ENCODE data around the gene TULP4.
"Not testable (repeated sequence)": the region's sequence is repeated elsewhere in the genome, so short reads cannot be mapped to it uniquely, and the experiment has no call there.

Gene TULP4

DNA sequence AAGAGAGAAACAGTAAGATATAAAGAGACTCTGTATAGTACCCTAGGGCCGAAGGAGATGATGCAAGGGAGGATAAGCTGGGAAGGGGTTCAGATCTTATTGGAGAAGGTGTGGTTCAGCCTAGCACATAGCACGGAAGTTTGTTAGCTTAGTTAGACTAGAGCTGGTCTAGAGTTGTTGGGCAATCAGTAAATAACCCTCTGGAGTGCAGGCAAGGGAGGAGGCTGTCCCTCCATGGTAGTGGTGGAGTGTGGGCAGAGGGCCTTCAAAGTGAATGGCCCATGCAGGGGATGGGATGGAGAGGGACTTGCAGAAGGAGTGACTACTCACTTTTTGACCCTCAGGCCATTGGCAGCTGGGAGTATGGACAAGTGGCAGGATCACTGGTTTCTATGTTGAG is 20.0 kb downstream of the TULP4 start:
- DNase-seq, result no peak

DNA sequence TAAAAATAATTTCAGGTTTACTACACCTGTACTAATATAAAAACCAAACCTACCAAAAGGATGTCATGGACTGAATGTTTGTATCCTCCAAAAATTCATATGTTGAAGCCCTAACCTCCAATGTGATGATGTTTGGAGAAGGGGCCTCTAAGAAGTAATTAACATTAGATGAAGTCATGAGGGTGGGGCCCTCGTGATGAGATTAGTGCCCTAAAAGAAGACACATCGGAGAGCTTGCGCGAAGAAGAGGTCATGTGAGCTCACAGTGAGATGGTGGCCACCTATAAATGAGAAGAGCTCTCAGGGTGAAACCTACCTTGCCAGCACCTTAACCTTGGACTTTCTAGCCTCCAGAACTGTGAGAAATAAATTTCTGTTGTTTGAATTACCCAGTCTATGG is 20.8 kb downstream of the TULP4 start:
- no peak for DNase-seq

DNA sequence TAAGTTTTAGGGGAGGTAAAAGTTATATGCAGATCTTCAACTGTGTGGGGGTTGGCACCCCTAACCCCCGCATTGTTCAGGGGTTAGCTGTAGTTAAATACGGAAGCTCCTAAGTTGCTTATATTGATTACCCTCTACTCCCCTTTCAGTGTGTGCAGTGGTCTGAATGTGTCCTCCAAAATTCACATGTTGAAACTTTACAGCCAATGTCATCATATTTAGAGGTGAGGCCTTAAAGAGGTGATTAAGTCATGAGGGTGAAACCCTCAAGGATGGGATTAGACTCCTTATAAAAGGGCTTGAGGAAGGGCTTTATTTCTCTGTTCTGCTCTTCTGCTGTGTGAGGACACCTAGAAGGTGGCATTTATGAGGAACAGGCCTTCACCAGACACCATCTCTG is 22.3 kb downstream of the TULP4 start:
- DNase-seq, result no peak

DNA sequence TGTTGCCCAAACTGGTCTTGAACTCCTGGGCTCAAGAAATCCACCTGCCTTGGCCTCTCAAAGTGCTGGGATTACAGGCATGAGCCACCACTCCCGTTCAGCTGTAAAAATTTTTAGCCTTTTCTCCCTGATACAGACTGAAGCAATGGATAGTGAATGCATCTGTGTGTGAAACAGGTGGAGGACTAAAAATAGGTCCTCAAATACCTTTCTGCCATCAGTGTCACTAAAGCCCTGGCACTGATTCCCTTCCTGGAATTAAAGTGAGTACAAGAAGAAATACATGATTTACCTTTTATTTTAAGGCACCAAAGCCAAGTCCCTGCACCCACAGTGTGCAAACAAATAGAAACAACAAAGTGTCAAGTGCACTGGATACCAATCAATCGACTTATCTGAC is 25.1 kb downstream of the TULP4 start:
- no peak for DNase-seq

DNA sequence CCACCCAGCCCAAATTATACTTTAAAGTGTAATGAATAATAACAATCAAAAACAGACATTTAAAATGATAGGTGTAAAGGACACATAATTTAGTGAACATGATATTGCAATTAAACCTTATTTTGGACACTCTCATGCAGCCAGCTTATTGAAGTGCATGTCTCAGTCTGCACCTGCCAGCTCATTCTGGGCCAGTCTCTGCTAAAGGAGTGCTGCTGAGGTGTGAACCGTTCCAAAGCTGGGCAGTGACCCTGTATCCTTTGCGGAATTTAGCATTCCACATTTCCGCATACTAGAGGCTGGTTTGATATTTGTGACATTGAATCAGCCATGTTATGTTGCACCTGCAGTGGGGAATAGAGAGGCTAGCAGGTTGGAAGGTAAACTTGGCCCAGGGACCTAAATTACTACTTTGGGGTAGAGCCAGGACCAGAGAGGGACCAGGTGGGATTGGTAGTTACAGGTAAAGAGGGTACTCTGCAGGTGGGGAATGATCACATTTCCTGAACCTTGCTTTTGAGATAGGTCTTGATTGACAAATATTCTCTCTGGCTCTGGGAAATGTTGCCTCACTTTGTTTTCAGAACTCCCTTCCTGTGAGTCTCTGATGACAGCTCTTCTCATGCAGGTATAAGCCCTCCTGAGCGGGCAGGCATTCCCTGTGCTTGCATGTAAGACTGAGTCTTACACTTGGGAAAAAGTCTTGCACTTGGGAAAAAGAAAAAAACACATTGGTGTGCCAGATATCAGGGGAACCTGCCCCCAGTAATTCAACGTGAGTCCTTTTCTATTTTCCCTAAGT is 26.2 kb downstream of the TULP4 start:
- no peak for DNase-seq

DNA sequence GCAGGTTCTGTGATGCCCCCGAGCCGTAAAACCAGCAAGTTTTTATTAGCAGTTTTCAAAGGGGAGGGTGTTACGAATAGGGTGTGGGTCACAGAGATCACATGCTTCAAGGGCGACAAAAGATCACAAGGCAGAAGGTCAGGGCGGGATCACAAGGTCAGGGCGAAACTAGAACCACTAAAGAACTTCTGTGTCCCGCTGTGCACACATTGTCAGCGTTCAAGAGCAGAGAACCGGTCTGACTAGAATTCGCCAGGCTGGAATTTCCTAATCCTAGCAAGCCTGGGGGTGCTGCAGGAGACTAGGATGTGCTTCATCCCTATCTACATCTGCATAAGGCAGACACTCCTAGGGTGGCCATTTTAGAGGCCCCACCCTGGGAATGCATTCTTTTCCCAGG is 26.9 kb downstream of the TULP4 start:
- not testable (repeated sequence) for DNase-seq

DNA sequence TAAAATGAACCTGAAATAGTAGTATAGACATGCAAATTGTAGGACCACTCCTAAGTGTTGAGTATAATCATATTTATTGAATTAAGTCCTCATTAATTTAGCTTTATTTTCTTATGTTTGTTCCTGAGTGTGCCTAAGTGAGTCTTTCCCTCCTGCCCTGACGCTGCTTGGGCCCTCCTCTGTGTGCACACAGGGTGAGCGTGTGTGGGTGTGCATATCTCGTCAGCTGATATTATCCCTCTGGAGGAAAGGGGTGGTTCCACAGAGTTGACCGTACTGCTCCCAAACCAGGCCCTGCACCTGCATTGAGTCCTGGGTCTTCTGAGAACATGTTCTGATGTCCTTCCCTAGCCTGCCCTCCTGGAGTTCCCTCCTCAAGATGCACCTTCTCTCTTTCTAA is 28.0 kb downstream of the TULP4 start:
- no peak for DNase-seq

DNA sequence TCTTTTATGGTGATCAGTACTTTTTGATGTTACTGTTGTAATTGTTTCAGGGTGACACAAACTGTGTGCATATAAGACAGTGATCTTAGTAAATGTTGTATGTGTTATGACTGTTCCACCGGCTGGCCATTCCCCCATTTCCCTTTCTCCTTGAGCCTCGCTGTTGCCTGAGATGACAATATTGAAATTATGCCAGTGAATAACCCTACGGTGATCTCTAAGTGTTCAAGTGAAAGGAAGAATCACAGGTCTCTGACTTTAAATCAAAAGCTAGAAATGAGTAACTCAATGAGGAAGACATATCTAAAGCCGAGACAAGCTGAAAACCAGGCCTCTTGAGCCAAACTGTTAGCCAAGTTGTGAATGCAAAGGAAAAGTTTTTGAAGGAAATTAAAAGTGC is 32.3 kb downstream of the TULP4 start:
- no peak for DNase-seq

DNA sequence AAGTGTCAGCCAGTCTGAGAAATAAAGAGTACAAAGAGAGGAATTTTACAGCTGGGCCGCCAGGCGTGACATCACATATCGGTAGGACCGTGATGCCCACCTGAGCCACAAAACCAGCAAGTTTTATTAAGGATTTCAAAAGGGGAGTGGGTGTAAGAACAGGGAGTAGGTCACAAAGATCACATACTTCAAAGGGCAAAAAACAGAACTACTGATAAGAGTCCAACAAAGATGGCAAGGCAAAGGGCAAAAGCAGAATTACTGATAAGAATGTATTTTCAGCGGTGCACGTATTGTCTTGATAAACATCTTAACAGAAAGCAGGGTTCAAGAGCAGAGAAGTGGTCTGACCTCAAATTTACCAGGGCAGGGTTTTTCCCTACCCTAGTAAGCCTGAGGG is 33.2 kb downstream of the TULP4 start:
- DNase-seq, result not testable (repeated sequence)

DNA sequence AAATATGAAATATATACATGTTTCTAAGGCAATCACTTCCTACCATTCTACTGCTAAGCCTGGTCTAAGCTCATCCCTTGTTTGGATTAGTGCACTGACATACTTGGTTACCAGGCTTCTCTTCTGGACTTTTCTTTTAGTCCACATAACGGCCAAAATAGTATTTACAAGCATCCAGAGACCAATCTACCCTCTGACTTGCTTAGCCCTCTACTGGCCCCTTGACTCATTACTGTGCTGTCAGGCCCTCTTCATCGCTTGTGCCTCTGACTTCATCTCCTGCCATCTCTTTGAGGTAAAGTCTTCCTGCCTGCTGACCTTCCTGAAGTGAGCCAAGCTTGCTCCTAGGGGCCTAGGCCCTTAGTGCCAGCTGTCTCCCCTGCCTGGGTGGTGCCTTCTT is 35.1 kb downstream of the TULP4 start:
- DNase-seq, result no peak

DNA sequence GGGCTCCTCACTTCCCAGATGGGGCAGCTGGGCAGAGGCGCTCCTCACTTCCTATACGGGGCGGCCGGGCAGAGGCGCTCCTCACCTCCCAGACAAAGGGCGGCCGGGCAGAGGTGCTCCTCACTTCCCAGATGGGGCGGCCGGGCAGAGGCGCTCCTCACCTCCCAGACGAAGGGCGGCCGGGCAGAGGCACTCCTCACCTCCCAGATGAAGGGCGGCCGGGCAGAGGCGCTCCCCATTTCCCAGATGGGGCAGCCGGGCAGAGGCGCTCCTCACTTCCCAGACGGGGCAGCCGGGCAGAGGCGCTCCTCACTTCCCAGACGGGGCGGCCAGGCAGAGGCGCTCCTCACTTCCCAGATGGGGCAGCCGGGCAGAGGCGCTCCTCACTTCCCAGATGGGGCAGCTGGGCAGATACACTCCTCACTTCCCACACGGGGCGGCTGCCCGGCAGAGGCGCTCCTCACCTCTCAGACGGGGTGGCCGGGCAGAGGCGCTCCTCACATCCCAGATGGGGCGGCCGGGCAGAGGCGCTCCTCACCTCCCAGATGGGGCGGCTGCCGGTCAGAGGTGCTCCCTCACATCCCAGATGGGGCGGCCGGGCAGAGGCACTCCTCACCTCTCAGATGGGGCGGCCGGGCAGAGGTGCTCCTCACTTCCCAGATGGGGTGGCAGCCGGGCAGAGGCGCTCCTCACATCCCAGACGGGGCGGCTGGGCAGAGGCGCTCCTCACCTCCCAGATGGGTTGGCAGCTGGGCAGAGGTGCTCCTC is 36.7 kb downstream of the TULP4 start:
- not testable (repeated sequence) for DNase-seq

DNA sequence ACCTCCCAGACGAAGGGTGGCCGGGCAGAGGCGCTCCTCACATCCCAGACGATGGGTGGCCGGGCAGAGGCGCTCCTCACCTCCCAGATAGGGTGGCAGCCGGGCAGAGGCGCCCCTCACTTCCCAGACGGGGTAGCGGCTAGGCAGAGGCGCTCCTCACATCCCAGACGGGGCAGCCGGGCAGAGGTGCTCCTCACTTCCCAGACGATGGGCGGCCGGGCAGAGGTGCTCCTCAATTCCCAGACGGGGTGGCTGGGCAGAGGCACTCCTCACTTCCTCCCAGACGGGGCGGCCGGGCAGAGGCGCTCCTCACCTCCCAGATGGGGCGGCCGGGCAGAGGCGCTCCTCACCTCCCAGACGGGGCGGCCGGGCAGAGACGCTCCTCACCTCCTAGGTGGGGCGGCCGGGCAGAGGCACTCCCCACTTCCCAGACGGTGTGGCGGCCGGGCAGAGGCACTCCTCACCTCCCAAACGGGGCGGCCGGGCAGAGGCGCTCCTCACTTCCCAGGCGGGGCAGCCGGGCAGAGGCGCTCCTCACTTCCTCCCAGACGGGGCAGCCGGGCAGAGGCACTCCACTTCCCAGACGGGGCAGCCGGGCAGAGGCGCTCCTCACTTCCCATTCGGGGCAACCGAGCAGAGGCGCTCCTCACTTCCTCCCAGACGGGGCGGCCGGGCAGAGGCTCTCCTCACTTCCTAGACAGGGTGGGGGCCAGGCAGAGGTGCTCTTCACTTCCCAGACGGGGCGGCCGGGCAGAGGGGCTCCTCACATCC is 37.4 kb downstream of the TULP4 start:
- not testable (repeated sequence) for DNase-seq

DNA sequence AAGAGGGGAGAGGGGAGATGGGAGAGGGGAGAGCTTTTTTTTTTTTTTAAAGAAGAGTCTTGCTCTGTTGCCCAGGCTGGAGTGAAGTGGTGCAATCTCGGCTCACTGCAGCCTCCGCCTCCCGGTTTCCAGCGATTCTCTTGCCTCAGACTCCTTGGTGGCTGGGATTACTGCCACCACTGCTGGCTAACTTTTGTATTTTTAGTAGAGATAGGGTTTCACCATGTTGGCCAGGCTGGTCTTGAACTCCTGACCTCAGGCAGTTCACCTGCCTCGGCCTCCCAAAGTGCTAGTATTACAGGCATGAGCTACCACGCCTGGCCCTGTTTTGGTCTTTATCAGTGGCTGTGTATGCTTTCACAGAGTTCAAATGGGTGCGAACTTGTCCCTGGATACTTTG is 38.5 kb downstream of the TULP4 start:
- not testable (repeated sequence) for DNase-seq

DNA sequence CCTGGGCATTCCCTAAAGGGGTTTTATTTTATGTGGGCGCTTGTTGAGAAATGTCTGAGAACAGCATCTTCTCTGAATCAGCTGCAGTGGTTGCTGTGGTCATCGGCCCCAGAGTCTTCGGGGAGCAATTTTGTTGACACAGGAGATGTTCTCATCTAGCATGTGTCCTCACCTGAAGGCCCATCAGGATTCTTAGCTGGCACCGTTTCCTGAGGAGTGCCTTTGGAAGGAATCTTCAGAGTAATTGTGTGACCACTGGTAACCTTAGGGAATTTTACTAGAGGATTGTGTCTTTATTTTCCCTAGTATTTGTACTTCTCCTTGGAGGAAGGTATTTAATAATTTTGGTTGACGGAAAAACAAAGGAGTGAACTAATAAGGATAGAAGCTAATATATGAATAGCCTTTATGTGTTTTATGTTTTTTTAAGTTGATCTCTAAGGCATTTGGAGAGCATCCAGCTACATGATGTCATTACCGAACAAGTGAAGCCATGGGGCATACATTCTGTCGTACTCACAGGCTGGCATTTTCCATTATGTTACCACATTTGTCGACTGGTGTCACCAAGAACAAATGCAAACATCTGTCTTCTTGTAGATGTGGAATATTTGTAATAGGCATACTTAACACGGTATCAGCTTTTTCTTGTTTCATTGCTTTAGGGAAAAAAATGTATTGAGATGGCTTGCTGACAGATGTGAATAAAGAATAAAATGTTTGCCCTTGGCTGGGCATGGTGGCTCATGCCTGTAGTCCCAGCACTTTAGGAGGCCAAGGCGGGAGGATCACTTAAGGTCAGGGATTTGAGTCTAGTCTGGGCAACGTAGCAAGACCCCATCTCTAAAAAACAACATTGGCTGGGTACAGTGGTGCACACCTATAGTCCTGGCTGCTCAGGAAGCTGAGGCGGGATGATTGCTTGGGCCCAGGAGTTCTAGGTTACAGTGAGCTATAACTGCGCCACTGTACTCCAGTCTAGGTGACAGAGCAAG is 41.9 kb downstream of the TULP4 start:
- no peak for DNase-seq

DNA sequence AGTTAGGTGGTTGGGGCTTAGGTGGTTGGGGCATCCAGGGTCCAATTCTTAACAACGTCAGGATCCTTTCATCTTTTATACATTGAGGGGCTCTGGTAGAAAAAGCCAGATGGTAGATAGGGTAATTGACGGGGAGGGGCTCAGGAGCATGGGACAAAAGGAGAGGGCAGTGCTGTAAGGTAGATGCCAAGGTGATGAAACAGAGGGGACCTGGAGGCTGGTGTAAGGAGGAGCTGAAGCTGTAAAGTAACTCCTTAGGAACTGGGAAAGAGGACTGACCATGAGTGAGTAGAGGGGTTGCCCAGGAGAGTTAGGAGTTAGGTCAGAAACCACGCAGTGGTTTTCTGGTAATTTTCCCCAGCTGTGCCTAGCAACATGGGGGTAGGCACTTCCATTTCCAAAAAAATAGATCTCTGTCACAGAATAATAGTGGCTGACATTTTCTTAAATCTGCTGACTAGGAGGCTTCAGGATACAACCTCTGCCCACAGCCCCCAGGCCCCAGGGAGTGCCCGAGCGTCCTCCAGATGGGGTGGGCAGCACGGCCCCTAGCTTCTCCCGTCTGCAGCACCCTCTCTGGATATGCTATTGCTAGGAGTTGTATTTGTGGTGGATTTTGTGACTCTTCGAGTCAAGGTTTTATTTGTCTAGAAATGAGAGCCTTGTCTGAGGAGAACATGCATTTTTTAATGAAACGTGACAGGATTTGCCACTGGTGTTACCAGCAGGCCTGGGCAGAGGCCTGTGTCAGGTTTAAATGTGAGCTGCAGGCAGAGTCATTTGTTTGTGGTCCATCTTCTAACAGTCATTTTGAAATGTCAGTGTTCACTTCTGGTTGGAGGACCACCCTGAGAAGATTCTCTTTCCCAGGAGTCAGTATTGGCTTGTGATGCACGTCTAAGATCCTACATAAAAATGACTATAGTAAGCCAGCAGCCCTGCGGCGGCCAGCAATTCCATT is 44.6 kb downstream of the TULP4 start:
- no peak for DNase-seq

DNA sequence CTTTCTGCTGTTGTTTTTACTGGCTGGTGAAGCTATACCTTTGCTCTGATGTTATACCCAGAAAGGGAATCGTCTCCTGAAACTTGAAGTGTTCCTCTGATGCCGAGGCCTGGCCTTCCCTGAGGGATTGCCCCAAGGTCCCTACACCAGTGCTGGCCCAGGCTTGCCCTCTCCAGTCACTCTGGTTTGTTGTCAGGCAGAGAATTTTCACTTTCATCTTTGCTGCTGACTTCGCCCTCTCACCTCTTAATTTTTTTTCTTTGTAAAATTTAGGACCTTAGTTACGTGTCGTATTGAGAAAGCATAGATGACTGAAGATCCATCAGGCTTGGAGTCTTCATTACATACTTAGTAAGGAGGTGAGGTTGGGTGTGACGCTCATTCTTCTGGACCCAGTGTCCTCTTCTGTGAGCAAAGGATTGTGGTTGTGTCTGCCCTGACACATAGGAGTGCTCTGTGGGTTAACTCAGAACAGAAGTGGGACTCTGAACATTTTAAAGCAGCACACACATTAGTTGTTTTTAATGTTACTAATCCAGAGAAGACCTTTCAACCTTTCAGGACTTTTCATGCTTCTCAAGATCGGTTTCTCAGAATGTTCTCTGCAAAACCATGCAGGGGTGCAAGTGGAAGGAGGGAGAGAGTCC is 45.4 kb downstream of the TULP4 start:
- no peak for DNase-seq

DNA sequence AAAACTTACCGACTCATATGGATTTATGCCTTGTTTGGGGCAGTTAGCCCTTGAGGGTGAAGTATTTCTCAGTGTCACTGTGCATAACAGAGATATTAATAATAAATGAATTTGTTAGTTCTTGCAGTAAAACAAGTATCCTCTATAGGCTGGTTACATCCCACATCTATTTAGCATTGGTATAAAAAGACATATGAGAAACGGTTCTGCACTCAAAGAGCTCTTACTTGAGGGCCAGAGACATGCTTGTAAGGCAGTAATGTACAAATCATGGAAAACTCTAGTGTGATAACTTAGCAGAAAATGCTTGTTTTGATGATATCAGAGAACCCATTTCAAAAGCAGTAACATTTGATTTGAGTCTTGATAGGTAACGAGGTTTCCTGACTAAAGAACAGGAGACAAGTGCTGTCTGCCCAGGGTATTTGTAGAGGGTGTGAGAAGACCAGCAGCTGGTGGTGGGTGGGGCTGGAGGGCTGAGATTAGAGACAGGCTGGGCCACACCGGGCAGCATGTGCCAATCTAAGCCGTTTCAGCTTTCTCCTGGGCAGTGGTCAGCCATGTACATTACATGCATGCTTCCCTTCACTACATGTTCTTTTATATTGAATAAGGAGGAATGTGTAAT is 46.3 kb downstream of the TULP4 start:
- DNase-seq, result no peak

DNA sequence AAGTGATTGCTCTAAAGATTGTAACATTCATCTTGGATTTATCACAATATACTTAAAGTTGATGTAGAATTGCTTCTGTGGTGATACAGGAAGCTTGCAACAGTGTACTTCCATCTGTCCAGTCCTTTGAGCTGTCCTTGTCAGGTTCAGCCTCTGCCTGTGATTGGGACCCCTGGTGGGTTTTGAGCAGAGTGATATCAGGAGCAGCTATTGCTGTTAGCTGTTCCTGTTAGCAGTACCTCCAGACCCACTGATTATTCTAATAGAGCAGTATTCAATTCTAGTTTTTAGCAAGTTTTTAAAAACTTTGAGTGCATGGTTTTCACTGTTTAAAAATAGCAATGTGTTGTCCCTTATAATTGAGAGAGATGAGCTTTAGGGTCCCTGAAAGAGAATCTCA is 48.8 kb downstream of the TULP4 start:
- DNase-seq, result no peak

DNA sequence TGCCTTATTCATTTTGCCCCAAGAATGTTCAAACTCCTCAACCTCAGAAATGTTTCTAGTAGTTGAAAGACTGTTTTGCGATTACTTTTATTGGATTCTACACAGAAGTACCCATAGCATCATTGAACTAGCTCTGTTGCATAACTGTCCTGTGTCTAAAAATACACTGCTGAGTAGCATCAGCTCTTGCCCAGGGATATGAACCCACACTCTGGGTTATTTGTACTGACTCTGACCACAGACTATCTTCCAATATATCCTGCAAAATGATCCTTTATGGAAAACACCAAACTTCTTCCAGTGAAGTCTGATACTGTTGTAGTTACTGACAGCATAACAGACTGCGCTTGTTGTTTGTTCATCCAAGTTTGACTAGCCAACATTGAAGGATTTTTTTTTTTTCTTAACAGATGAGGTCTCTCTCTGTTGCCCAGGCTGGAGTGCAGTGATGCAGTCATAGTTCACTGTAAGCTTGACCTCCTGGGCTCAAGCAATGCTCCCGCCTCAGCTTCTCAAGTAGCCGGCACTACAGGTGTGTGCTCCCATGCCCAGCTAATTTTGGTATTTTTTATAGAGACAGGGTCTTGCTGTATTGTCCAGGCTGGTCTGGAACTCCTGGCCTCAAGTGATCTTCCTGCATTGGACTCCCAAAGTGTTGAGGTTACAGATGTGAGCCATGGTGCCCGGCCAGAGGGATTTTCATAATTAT is 49.9 kb downstream of the TULP4 start:
- DNase-seq, result no peak
